CD4-positive, alpha-beta T cell (primary cell): ENCODE results near the gene TOP3B. TPM values are rescaled to one million over a fixed set of nuclear protein-coding genes. Genes with fewer than 3 reads are reported as not detected.

Experiments
- ATAC-seq: fragments of 200-7000 bp; cut with Tn5 transposase; one replicate; pipeline ENCODE4 v1.10.0; 2022; ENCODE audit warnings: mild to moderate bottlenecking; ENCODE audit not compliant: poor library complexity
- CTCF ChIA-PET: fragments of 350-600 bp; sonication (Branson Sonifier 250); formaldehyde crosslinking; loops from one replicate; lab custom pipeline; 2021; ENCODE audit warnings: antibody characterized with exemption, inconsistent platforms; lab: Charles Lee
- POLR2A ChIA-PET: fragments of 350-600 bp; sonication (Branson Sonifier 250); formaldehyde crosslinking; loops from one replicate; lab custom pipeline; 2021; ENCODE audit warnings: antibody characterized with exemption, inconsistent platforms; lab: Charles Lee
- DNase-seq, 14 experiments: peaks; one replicate each; pipeline ENCODE4 v3.0.0-alpha.2; 2013 to 2020; ENCODE audit warnings: mixed read lengths in 2 of 14
- H3K27ac ChIP-seq, 2 donors: one replicate each; pipeline versions ENCODE4 v1.5.1 to v1.7.0; 2013; ENCODE audit warnings: low read length in 2 of 2, low read depth in 1 of 2, mild to moderate bottlenecking in 1 of 2
- H3K27me3 ChIP-seq, 2 experiments: 1 replicate in 1 of 2; 2 replicates in 1 of 2; pipeline versions ENCODE4 v1.6.1 to v1.7.0; 2013; ENCODE audit warnings: low read length in 2 of 2, control low read depth in 1 of 2, mild to moderate bottlenecking in 1 of 2, moderate library complexity in 1 of 2; ENCODE audit not compliant: insufficient read depth in 2 of 2, control insufficient read depth in 1 of 2
- H3K36me3 ChIP-seq: one replicate; pipeline ENCODE4 v1.6.1; 2013; ENCODE audit warnings: low read length, control low read depth; ENCODE audit not compliant: insufficient read depth
- H3K4me1 ChIP-seq: one replicate; pipeline ENCODE4 v1.6.1; 2013; ENCODE audit warnings: low read length, control low read depth; ENCODE audit not compliant: insufficient read depth
- H3K4me3 ChIP-seq: one replicate; pipeline ENCODE4 v1.5.1; 2013; ENCODE audit warnings: mild to moderate bottlenecking, low read length, moderate library complexity
- H3K9me3 ChIP-seq, 2 experiments: 1 replicate in 1 of 2; 2 replicates in 1 of 2; pipeline versions ENCODE4 v1.6.1 to v1.7.0; 2013; ENCODE audit warnings: low read length in 2 of 2, mild to moderate bottlenecking in 2 of 2, control low read depth in 1 of 2, moderate library complexity in 1 of 2; ENCODE audit not compliant: control insufficient read depth in 1 of 2, insufficient read depth in 1 of 2
- H3K27ac Mint-ChIP-seq: one replicate; pipeline ENCODE4 v1.8.0; 2020; ENCODE audit warnings: mixed read lengths
- H3K27me3 Mint-ChIP-seq: one replicate; pipeline ENCODE4 v1.8.0; 2021; ENCODE audit warnings: mixed read lengths
- H3K36me3 Mint-ChIP-seq: one replicate; pipeline ENCODE4 v1.8.0; 2021; ENCODE audit warnings: low read depth, mixed read lengths
- H3K4me1 Mint-ChIP-seq: one replicate; pipeline ENCODE4 v1.8.0; 2021; ENCODE audit warnings: low read depth, mixed read lengths
- H3K4me3 Mint-ChIP-seq: one replicate; pipeline ENCODE4 v1.8.0; 2020; ENCODE audit warnings: mild to moderate bottlenecking, mixed read lengths
- H3K9me3 Mint-ChIP-seq: one replicate; pipeline ENCODE4 v1.8.0; 2020; ENCODE audit warnings: mixed read lengths
- intact Hi-C, 2 experiments: fragments of 100-400 bp; cut with DNase I in 1 of 2; cut with micrococcal nuclease in 1 of 2; formaldehyde crosslinking; loops; one replicate each; pipeline versions ENCODE4 v1.15.1 to v1.9.0; 2023 to 2025; cut with DNase I, micrococcal nuclease
- total RNA-seq, 174 experiments: library from RNA in 2 of 174; stranded (reverse) in 2 of 174; gene quantifications; one replicate each; pipeline ENCODE4 v1.2.3 and lab custom pipeline; 2021 to 2026
- TF ChIP-seq, protein P1 (sequence below): fragments of 200-600 bp; IDR thresholded peaks from one replicate; pipeline ENCODE4 v1.8.0; 2022; ENCODE audit warnings: antibody characterized with exemption, mild to moderate bottlenecking

The TOP3B gene
- total RNA-seq, 2 experiments from 2014 or later, result 60.2 to 62.8 TPM

DNA sequence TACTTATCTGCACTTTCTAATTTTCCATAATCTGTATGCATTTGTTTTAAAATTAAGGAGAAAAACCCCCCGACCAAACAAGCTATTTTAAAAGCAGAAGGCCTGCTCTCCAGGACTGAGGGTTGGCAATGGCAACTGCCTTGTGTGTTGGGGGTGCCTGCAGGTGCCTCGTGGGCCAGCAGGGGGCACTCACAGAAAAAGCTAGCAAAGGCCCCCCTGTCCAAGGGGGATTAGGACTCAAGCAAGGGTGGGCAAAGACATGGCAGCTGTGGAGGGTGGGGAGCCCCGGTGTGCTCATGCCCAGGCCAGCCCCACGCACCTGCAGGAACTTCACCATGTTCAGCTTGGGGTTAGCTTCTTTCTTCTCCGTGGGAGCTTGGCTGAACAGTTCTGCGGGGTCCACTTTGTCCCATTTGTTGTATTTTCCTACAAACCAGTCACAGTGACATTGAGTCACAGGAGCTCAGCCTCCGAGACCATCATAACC, 10.3 kb downstream of the TOP3B start:
- Histone ChIP-seq H3K27ac (no peak overlapping the region), H3K9me3 (no peaks in the 10 kb centered on the region), H3K27me3 (no peaks in the 10 kb centered on the region), H3K4me1 (peaks cover 4% of the 10 kb centered on the region), H3K4me3 (no peak overlapping the region), H3K36me3 (peaks cover 82% of the 10 kb centered on the region)
- H3K9me3 Mint-ChIP-seq, result no peaks in the 10 kb centered on the region
- H3K27ac Mint-ChIP-seq, result no peak overlapping the region
- intact Hi-C loops, result no loop called here
- peak; percentile 76 for ATAC-seq
- H3K4me3 Mint-ChIP-seq, result no peak overlapping the region
- DNase-seq, result peak in 13 of 14 experiments; percentile 29 to 68 (median 45)
- ChIA-PET CTCF (interaction anchor here (0.9 to 1.4 kb wide), 5 partner anchors 10 to 197 kb away, joined by 3 to 17 read pairs (median 5); partner anchors contain the start of genes PPM1F and TOP3B), POLR2A (interaction anchor here (2.4 kb wide), 1 partner anchor 10 kb away, joined by 12 read pairs; the partner anchor contains the start of gene TOP3B)
- H3K27me3 Mint-ChIP-seq, result no peaks in the 10 kb centered on the region
- H3K4me1 Mint-ChIP-seq, result peaks cover 5% of the 10 kb centered on the region
- H3K36me3 Mint-ChIP-seq, result peaks cover 71% of the 10 kb centered on the region
- TF ChIP-seq, protein P1, sequence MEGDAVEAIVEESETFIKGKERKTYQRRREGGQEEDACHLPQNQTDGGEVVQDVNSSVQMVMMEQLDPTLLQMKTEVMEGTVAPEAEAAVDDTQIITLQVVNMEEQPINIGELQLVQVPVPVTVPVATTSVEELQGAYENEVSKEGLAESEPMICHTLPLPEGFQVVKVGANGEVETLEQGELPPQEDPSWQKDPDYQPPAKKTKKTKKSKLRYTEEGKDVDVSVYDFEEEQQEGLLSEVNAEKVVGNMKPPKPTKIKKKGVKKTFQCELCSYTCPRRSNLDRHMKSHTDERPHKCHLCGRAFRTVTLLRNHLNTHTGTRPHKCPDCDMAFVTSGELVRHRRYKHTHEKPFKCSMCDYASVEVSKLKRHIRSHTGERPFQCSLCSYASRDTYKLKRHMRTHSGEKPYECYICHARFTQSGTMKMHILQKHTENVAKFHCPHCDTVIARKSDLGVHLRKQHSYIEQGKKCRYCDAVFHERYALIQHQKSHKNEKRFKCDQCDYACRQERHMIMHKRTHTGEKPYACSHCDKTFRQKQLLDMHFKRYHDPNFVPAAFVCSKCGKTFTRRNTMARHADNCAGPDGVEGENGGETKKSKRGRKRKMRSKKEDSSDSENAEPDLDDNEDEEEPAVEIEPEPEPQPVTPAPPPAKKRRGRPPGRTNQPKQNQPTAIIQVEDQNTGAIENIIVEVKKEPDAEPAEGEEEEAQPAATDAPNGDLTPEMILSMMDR, result peak; percentile 87

DNA sequence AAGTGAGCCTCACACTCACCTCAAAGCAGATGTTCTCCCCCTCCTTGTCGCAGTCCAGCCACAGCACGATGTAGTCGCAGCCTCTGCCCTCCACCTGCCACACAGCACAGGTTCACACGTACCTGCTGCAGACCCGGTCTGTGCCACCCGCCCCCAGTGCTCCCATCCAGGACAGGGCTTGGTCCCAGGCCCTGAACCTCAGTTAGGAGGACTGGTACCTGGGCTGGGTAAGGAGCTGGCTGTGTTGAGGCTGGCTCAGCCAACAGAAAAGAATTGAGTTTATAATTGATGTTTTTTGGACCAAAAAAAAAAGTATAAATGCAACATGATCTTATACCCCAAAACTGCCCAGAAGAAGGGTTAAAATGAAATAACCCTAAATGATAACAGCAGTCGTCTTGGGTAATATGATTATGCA, 10.7 kb downstream of the TOP3B start:
- Histone ChIP-seq H3K27me3 (no peaks in the 10 kb centered on the region), H3K9me3 (no peaks in the 10 kb centered on the region), H3K4me3 (no peak overlapping the region), H3K4me1 (peaks cover 4% of the 10 kb centered on the region), H3K36me3 (peaks cover 87% of the 10 kb centered on the region), H3K27ac (no peak overlapping the region)
- H3K9me3 Mint-ChIP-seq, result no peaks in the 10 kb centered on the region
- intact Hi-C loops, result no loop called here
- no peak overlapping the region for H3K4me3 Mint-ChIP-seq
- H3K27me3 Mint-ChIP-seq, result no peaks in the 10 kb centered on the region
- ChIA-PET POLR2A (interaction anchor here (2.4 kb wide), 1 partner anchor 11 kb away, joined by 12 read pairs; the partner anchor contains the start of gene TOP3B), CTCF (interaction anchor here (1.0 to 1.4 kb wide), 4 partner anchors 10 to 197 kb away, joined by 3 to 17 read pairs (median 8); partner anchors contain the start of genes PPM1F and TOP3B)
- DNase-seq, result no peak
- H3K4me1 Mint-ChIP-seq, result peaks cover 4% of the 10 kb centered on the region
- peaks cover 75% of the 10 kb centered on the region for H3K36me3 Mint-ChIP-seq
- H3K27ac Mint-ChIP-seq, result no peak overlapping the region
- TF ChIP-seq, protein P1, result no peak
- ATAC-seq, result no peak

DNA sequence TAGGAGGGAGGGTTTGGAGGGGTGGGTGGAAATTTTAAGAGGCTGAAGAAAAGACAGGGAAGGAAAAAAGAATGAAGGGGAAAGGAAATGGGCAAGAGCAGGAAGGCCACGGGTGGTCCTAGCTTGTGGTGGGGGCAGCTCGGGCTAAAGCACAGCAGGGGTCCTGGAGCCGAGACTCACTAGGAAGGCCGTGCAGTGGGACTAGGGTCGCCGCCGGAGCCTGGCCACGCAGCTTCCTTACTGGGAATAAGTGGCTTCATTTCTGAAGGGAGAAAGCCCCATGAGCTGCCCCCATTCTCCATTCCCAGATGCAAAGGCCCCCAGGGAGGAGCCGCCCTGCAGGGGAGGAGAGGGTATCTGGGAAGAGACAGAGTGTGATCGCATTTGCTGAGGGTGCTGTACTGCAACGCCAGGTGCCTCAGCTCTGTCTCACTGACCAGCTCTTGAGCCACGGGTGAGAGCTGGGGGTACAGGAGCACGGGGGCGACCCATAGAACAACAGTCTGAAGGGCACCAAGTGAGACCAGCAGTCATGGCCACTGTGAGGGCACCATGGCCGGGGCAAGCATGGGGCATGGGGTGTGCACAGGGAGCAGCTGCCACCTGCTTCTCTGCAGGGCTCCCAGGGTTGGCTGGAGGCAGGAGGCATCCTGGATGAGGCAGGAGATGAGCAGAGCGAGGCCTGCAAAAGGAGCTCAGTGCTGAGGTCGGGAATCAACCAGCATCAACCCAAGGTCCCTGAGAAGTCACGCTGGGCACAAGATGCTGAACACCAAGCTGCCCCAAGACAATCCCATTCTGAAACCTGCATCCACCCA, 11.6 kb downstream of the TOP3B start:
- H3K27ac ChIP-seq, result no peak overlapping the region
- H3K4me1 ChIP-seq, result peaks cover under 1% of the 10 kb centered on the region
- DNase-seq, result no peak
- H3K36me3 ChIP-seq, result peaks cover 93% of the 10 kb centered on the region
- intact Hi-C loops, result no loop called here
- Mint-ChIP-seq H3K9me3 (no peaks in the 10 kb centered on the region), H3K36me3 (peaks cover 84% of the 10 kb centered on the region), H3K27me3 (no peaks in the 10 kb centered on the region), H3K4me3 (no peak overlapping the region), H3K4me1 (peaks cover 4% of the 10 kb centered on the region), H3K27ac (no peak overlapping the region)
- ChIA-PET POLR2A (interaction anchor here (2.4 kb wide), 1 partner anchor 11 kb away, joined by 12 read pairs; the partner anchor contains the start of gene TOP3B), CTCF (no interaction called here)
- TF ChIP-seq, protein P1, result no peak
- ATAC-seq, result no peak
- H3K27me3 ChIP-seq, result no peaks in the 10 kb centered on the region
- H3K9me3 ChIP-seq, result no peaks in the 10 kb centered on the region
- H3K4me3 ChIP-seq, result no peak overlapping the region
